ENCODE results near the gene MROH9. TPM values are rescaled to one million over a fixed set of nuclear protein-coding genes. Genes with fewer than 3 reads are reported as not detected.

The MROH9 gene
- total RNA-seq, 4 donors from 2014 or later: not detected

DNA sequence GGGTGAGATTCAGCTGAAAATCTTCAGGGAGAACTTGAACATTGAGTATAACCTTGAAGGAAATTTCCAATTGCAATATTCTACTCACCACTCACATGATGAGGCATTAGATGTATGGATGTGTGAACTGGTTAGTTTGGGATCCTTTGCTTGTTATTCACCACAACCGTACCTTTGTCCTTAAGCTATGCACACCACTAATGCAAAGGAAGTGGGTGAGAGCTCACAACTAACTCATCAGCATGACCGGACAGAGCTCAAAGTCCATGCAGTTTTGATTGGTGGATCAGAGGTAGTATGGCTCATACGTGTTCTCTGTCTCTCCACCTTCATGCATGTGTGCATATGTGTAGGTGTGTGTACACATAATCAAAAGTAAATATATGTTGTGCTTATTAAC lies 43.5 kb upstream of the MROH9 start:
- TF ChIP-seq, protein P1, sequence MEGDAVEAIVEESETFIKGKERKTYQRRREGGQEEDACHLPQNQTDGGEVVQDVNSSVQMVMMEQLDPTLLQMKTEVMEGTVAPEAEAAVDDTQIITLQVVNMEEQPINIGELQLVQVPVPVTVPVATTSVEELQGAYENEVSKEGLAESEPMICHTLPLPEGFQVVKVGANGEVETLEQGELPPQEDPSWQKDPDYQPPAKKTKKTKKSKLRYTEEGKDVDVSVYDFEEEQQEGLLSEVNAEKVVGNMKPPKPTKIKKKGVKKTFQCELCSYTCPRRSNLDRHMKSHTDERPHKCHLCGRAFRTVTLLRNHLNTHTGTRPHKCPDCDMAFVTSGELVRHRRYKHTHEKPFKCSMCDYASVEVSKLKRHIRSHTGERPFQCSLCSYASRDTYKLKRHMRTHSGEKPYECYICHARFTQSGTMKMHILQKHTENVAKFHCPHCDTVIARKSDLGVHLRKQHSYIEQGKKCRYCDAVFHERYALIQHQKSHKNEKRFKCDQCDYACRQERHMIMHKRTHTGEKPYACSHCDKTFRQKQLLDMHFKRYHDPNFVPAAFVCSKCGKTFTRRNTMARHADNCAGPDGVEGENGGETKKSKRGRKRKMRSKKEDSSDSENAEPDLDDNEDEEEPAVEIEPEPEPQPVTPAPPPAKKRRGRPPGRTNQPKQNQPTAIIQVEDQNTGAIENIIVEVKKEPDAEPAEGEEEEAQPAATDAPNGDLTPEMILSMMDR (IDR thresholded peaks at IDR 0.05 in 4 of 5, conservative IDR thresholded peaks at IDR 0.05 in 1 of 5): no peak
- no peak for TF ChIP-seq POLR2A (IDR thresholded peaks at IDR 0.05)
- no peak overlapping the region for H3K27ac ChIP-seq
- H3K4me3 ChIP-seq: no peak overlapping the region
- intact Hi-C loops (cut with DNase I; ENCODE audit: low total_unique reads) (no loop called here), in situ Hi-C loops (cut with MboI; ENCODE audit: low sequenced_read_pairs in 4 of 4) (loop anchor here in 1 of 4 donors (25.0 kb wide), 1 partner anchor 230 kb away; the partner anchor contains the start of gene PRRX1)
- H3K9me3 ChIP-seq: no peaks in the 10 kb centered on the region
- no peaks in the 10 kb centered on the region for H3K36me3 ChIP-seq
- DNase-seq: no peak
- H3K4me1 ChIP-seq: no peaks in the 10 kb centered on the region
- no peak for ATAC-seq
- no peaks in the 10 kb centered on the region for H3K27me3 ChIP-seq

DNA sequence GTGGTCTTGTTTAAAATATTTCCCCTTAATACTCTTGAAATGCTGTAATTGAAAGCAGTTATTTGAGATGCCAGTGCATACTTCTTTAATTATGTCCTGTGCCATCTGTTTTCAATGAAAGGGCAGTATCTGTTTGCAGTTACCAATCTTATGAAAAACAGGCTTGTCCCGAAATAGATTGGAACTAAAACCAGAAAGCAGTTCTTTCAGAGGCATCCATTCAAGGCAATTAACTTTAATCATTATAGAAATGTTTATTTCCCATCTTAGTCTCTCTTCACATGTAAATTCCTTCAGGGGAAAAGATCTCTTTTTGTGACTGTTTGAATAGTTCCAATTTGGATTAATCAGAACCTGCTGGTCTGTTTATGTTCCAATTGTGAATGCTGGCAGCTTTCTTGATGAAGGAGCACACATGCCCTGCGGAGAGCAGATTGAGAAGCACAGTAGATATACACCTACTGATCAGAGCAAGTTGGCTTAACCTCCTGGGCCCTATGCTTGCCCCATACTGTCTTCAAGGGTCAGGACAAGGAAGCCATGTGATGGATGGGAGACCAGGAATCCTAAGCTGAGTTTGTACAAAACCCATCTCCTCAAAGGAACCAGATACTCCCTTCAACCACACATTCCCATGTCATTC lies 41.6 kb upstream of the MROH9 start:
- in situ Hi-C loops (cut with MboI; ENCODE audit: low sequenced_read_pairs in 4 of 4) (loop anchor here in 1 of 4 donors (25.0 kb wide), 1 partner anchor 231 kb away; the partner anchor contains the start of gene PRRX1), intact Hi-C loops (cut with DNase I; ENCODE audit: low total_unique reads) (no loop called here)
- Histone ChIP-seq H3K4me3 (no peak overlapping the region), H3K9me3 (no peaks in the 10 kb centered on the region), H3K36me3 (no peaks in the 10 kb centered on the region), H3K27ac (no peak overlapping the region), H3K27me3 (no peaks in the 10 kb centered on the region), H3K4me1 (no peaks in the 10 kb centered on the region)
- no peak for DNase-seq
- TF ChIP-seq, protein P1 (IDR thresholded peaks at IDR 0.05 in 4 of 5, conservative IDR thresholded peaks at IDR 0.05 in 1 of 5): no peak
- no peak for TF ChIP-seq POLR2A (IDR thresholded peaks at IDR 0.05)
- ATAC-seq: no peak

DNA sequence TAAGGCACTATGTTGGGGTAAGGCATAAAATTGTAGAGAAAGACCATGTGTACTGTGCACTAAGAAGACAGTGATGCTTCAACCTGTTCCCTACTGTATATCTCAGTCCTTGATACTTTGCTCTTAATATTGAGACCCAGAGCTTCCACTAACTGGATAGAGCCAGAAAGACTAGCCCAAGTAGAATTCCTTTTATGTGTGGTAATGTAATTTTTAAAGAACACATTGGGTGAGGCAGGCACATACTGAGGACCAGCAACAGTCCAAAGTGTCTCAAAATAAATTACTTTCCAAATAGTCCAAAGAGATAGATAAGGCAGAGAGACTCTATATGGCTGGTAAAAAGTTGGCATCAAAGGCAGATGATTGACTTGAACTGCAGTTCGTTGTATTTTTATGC lies 31.4 kb upstream of the MROH9 start:
- DNase-seq (no peak), ATAC-seq (no peak)

DNA sequence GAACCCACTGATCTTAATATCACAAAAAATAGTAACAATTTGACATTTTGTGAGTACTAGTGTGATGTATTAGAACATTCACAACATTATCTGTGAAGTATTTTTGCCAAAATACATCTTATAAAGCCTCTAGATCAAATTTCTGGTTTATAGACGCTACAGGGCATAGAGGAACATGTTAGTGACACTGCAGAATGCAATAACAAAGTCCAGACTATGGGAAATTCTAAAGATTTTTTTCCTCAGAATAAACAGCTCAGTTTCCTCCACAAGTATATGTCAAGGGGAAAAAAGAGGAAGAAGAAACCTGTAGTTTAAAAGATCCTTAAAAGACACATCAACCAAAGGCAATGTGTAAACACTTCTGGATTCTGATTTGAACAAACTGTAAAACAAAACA lies 26.4 kb upstream of the MROH9 start:
- in situ Hi-C loops (cut with MboI; ENCODE audit: low sequenced_read_pairs in 4 of 4): no loop called here
- intact Hi-C loops (cut with DNase I; ENCODE audit: low total_unique reads): no loop called here
- Histone ChIP-seq H3K36me3 (no peaks in the 10 kb centered on the region), H3K4me1 (no peaks in the 10 kb centered on the region), H3K27ac (no peak overlapping the region), H3K4me3 (no peak overlapping the region), H3K9me3 (no peaks in the 10 kb centered on the region), H3K27me3 (no peaks in the 10 kb centered on the region)
- TF ChIP-seq, protein P1 (IDR thresholded peaks at IDR 0.05 in 4 of 5, conservative IDR thresholded peaks at IDR 0.05 in 1 of 5): no peak
- no peak for TF ChIP-seq POLR2A (IDR thresholded peaks at IDR 0.05)
- ATAC-seq: no peak
- DNase-seq: no peak

More for the DNA sequence above, 31.4 kb upstream of the MROH9 start:
- no peak for TF ChIP-seq POLR2A (IDR thresholded peaks at IDR 0.05)
- TF ChIP-seq, protein P1 (IDR thresholded peaks at IDR 0.05 in 4 of 5, conservative IDR thresholded peaks at IDR 0.05 in 1 of 5): no peak
- Histone ChIP-seq H3K4me3 (no peak overlapping the region), H3K9me3 (no peaks in the 10 kb centered on the region), H3K4me1 (no peaks in the 10 kb centered on the region), H3K27me3 (no peaks in the 10 kb centered on the region), H3K36me3 (no peaks in the 10 kb centered on the region), H3K27ac (no peak overlapping the region)
- intact Hi-C loops (cut with DNase I; ENCODE audit: low total_unique reads): no loop called here
- in situ Hi-C loops (cut with MboI; ENCODE audit: low sequenced_read_pairs in 4 of 4): no loop called here

DNA sequence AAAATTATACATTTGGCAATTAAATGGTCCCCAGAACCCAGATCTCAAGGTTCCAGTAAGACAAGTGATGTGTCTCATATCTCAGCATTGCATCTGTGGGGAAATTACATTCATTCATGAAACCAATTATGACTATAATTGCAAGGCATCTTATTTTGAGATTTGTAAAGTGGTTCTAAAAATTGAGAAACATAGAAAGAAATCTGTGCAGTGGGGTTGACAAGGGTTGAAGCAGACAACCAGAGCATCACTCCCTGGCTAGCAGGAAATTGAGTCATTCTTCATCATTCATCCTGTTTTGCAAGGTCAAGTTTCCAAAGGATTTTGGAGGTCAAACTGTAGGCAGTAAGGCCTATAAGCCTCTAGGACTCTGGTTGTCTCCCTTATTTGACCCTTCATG lies 25.1 kb upstream of the MROH9 start:
- DNase-seq (no peak), ATAC-seq (no peak)
- in situ Hi-C loops (cut with MboI; ENCODE audit: low sequenced_read_pairs in 4 of 4): no loop called here
- H3K9me3 ChIP-seq: no peaks in the 10 kb centered on the region
- H3K27me3 ChIP-seq: no peaks in the 10 kb centered on the region
- intact Hi-C loops (cut with DNase I; ENCODE audit: low total_unique reads): no loop called here
- no peaks in the 10 kb centered on the region for H3K4me1 ChIP-seq
- TF ChIP-seq, protein P1 (IDR thresholded peaks at IDR 0.05 in 4 of 5, conservative IDR thresholded peaks at IDR 0.05 in 1 of 5): no peak
- TF ChIP-seq POLR2A (IDR thresholded peaks at IDR 0.05): no peak
- H3K4me3 ChIP-seq: no peak overlapping the region
- H3K36me3 ChIP-seq: no peaks in the 10 kb centered on the region
- H3K27ac ChIP-seq: no peak overlapping the region
